Calu3 (cell line): Measurements from ENCODE around the gene PCBD2. TPM values are rescaled to one million over a fixed set of nuclear protein-coding genes. Genes with fewer than 3 reads are reported as not detected.

Experiments
- BruUV-seq: library from RNA; stranded (reverse); fragments of 400-500 nt; replicated peaks from 2 replicates; lab custom pipeline; 2021; lab: Mats Ljungman, UMichigan
- CTCF ChIA-PET: fragments of 300-600 bp; sonication (Branson Sonifier 250); formaldehyde crosslinking; loops from one replicate; lab custom pipeline; 2022; ENCODE audit warnings: antibody characterized with exemption; lab: Charles Lee
- DNase-seq: peaks from one replicate; pipeline ENCODE4 v3.0.0; 2022
- H3K27ac Mint-ChIP-seq: one replicate; pipeline ENCODE4 v1.8.0; 2022; ENCODE audit warnings: mixed read lengths; ENCODE audit not compliant: unreplicated experiment
- H3K27me3 Mint-ChIP-seq: one replicate; pipeline ENCODE4 v1.8.0; 2022; ENCODE audit warnings: mixed read lengths; ENCODE audit not compliant: unreplicated experiment
- H3K36me3 Mint-ChIP-seq: one replicate; pipeline ENCODE4 v1.8.0; 2022; ENCODE audit warnings: mild to moderate bottlenecking, moderate library complexity, mixed read lengths; ENCODE audit not compliant: insufficient read depth, unreplicated experiment
- H3K4me1 Mint-ChIP-seq: one replicate; pipeline ENCODE4 v1.8.0; 2022; ENCODE audit warnings: mild to moderate bottlenecking, low read depth, mixed read lengths; ENCODE audit not compliant: unreplicated experiment
- H3K4me3 Mint-ChIP-seq: one replicate; pipeline ENCODE4 v1.8.0; 2022; ENCODE audit warnings: mild to moderate bottlenecking, low read depth, moderate library complexity, mixed read lengths; ENCODE audit not compliant: unreplicated experiment
- H3K9me3 Mint-ChIP-seq: one replicate; pipeline ENCODE4 v1.8.0; 2022; ENCODE audit warnings: low read depth, mixed read lengths; ENCODE audit not compliant: unreplicated experiment
- intact Hi-C: fragments of 100-400 bp; cut with micrococcal nuclease; formaldehyde crosslinking; loops from one replicate; pipeline ENCODE4 v1.10.0; 2022; ENCODE audit not compliant: unreplicated experiment
- total RNA-seq: library from RNA; stranded (reverse); gene quantifications from 2 replicates; pipeline ENCODE4 v1.2.3, GENCODE V29; 2022
- TF ChIP-seq, protein P1 (sequence below): fragments of 200-600 bp; IDR thresholded peaks from one replicate; pipeline ENCODE4 v1.8.0; 2022; ENCODE audit warnings: antibody characterized with exemption; ENCODE audit not compliant: unreplicated experiment

Gene PCBD2
- total RNA-seq, 1 experiment from 2014 or later: 18.1 TPM

DNA sequence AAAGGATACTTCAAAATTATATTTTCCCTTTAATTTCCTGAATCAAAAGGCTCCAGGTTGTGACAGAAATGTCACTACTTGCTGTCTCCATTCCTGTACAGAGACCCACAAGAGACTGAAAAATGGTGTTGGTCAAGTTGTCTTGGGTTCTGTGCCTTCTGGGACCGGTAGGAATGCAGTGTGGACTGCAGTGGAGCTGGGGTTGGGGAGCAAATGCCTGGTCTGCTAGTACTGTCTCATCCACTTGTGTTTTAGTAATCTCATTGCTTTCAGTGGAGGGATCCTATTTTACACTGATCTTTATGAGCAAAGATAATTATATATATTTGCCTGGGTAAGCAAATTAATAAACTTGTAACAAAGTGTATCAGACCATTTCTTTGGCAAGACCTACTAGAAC, 38.6 kb downstream of the PCBD2 start:
- Mint-ChIP-seq H3K4me1 (no peaks in the 10 kb centered on the region), H3K4me3 (no peak overlapping the region), H3K36me3 (peaks cover 5% of the 10 kb centered on the region), H3K9me3 (no peaks in the 10 kb centered on the region), H3K27me3 (no peaks in the 10 kb centered on the region), H3K27ac (no peak overlapping the region)
- no TSS peak for BruUV-seq
- no peak for DNase-seq
- CTCF ChIA-PET: no interaction called here
- intact Hi-C loops: no loop called here
- TF ChIP-seq, protein P1, sequence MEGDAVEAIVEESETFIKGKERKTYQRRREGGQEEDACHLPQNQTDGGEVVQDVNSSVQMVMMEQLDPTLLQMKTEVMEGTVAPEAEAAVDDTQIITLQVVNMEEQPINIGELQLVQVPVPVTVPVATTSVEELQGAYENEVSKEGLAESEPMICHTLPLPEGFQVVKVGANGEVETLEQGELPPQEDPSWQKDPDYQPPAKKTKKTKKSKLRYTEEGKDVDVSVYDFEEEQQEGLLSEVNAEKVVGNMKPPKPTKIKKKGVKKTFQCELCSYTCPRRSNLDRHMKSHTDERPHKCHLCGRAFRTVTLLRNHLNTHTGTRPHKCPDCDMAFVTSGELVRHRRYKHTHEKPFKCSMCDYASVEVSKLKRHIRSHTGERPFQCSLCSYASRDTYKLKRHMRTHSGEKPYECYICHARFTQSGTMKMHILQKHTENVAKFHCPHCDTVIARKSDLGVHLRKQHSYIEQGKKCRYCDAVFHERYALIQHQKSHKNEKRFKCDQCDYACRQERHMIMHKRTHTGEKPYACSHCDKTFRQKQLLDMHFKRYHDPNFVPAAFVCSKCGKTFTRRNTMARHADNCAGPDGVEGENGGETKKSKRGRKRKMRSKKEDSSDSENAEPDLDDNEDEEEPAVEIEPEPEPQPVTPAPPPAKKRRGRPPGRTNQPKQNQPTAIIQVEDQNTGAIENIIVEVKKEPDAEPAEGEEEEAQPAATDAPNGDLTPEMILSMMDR: no peak

DNA sequence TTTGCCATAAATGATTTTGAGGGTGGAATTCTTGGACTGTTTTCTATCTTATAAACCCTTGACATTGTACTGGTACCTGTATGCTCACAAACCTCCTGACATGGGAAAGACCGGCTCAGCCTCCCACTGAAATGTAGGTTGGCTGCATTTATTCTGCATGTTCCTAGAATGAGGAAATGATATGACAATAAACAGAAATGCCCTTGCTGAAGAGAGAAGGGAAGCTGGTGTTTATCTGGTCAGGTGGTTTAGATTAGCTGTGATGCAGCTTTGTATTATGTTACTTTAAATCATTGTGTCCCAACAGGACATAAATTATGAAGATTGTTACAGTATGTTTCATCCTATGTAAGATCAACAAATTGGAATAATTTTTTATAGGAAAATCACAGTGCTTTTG, 39.7 kb downstream of the PCBD2 start:
- BruUV-seq: no TSS peak
- CTCF ChIA-PET: no interaction called here
- H3K4me3 Mint-ChIP-seq: no peak overlapping the region
- DNase-seq: no peak
- no peak overlapping the region for H3K27ac Mint-ChIP-seq
- no peaks in the 10 kb centered on the region for H3K27me3 Mint-ChIP-seq
- TF ChIP-seq, protein P1: no peak
- no peaks in the 10 kb centered on the region for H3K9me3 Mint-ChIP-seq
- H3K36me3 Mint-ChIP-seq: peaks cover 5% of the 10 kb centered on the region
- H3K4me1 Mint-ChIP-seq: no peaks in the 10 kb centered on the region
- intact Hi-C loops: no loop called here

DNA sequence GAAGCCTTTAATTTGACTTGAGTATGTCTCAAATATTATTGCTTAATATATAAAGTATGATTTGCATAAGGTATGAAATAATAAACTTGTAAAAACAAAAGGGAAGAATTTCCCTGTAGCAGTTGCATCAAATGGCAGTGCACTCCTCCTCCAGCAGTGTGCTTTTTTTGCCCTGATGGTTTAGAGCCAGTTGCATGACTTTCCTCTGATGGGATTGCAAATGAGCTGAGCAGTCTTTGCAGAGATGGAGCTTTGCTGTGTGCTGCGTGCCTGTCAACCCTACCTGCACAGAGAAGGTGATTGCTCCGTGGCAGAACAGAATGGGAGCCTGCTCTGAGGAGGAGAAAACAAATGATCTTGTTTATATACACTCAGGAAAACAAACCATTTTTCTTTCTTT, 40.1 kb downstream of the PCBD2 start:
- intact Hi-C loops: no loop called here
- no peaks in the 10 kb centered on the region for H3K9me3 Mint-ChIP-seq
- H3K4me1 Mint-ChIP-seq: no peaks in the 10 kb centered on the region
- H3K4me3 Mint-ChIP-seq: no peak overlapping the region
- TF ChIP-seq, protein P1: no peak
- peaks cover under 1% of the 10 kb centered on the region for H3K36me3 Mint-ChIP-seq
- CTCF ChIA-PET: no interaction called here
- BruUV-seq: no TSS peak
- no peaks in the 10 kb centered on the region for H3K27me3 Mint-ChIP-seq
- H3K27ac Mint-ChIP-seq: no peak overlapping the region
- DNase-seq: no peak

DNA sequence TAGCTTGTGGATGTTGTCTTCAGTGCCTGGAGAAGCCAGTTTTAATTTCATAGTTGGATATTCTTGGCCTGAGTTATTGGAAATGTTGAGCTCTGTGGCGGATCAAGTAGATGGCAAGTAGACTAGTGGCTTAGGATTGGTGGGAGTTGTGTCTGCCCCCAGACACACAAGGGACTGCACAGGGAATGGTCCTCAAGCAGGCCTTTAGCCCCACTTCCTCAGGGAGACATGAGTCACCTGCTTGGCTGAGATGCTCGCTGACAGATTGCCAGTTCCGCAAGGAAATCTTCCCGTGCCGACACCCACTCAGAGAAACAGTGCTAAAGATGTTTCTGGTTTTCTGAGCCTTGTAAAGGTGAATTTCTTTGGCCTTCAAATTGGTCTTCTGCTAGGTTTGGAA, 44.0 kb downstream of the PCBD2 start:
- CTCF ChIA-PET: interaction anchor here (1.5 kb wide), 1 partner anchor 10 kb away, joined by 6 read pairs; no protein-coding TSS in a partner anchor
- Mint-ChIP-seq H3K27me3 (no peaks in the 10 kb centered on the region), H3K27ac (no peak overlapping the region), H3K4me1 (no peaks in the 10 kb centered on the region), H3K9me3 (no peaks in the 10 kb centered on the region), H3K4me3 (no peak overlapping the region), H3K36me3 (no peaks in the 10 kb centered on the region)
- intact Hi-C loops: no loop called here
- TF ChIP-seq, protein P1: no peak
- no TSS peak for BruUV-seq
- no peak for DNase-seq

DNA sequence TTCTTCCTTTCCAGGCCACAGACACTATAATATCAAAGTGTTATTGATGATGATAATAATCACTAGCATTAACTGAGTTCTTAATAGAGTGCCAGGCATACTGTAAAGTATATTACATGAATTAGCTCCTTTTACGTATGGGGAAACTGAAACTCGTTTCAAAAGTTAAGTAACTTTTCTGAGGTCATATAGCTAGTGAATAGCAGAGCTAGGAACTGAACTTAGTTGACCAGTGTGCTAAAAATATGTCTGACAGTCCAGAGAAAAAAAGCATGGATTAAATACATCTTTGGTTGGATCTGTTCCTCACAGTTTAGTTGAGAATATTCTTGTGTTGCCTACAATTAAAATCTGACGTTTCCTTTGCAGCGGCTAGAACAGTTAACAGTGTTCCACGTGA, 44.4 kb downstream of the PCBD2 start:
- no peak overlapping the region for H3K27ac Mint-ChIP-seq
- BruUV-seq: no TSS peak
- TF ChIP-seq, protein P1: no peak

More for the DNA sequence above, 44.4 kb downstream of the PCBD2 start:
- no peak for DNase-seq
- Mint-ChIP-seq H3K36me3 (no peaks in the 10 kb centered on the region), H3K27me3 (no peaks in the 10 kb centered on the region), H3K9me3 (peaks cover 3% of the 10 kb centered on the region), H3K4me1 (no peaks in the 10 kb centered on the region), H3K4me3 (no peak overlapping the region)
- intact Hi-C loops: no loop called here
- CTCF ChIA-PET: no interaction called here
